HEK293 (cell line): ENCODE results near the gene MSMP.

Experiments used
- CTCF ChIA-PET: fragments of 350-600 bp; formaldehyde crosslinking; extraction: SDS; loops from one replicate; lab custom pipeline; 2021; ENCODE audit warnings: antibody characterized with exemption; lab: Yijun Ruan, JAX
- POLR2A ChIA-PET: fragments of 300-600 bp; formaldehyde crosslinking; extraction: SDS; loops from one replicate; lab custom pipeline; 2020; ENCODE audit warnings: antibody characterized with exemption, inconsistent platforms; lab: Yijun Ruan, JAX
- H3K27ac ChIP-seq: fragments of 200-500 bp; sonication (Bioruptor generic); 2 replicates; pipeline ENCODE4 v1.5.1; 2014; ENCODE audit warnings: low read depth, low read length, control low read depth, inconsistent platforms; ENCODE audit errors: extremely low read depth
- H3K36me3 ChIP-seq, 2 experiments: fragments of 200-500 bp in 1 of 2; sonication (Bioruptor generic) in 1 of 2; 1 replicate in 1 of 2; 2 replicates in 1 of 2; pipeline ENCODE4 v1.5.1; 2014 to 2017; ENCODE audit warnings: inconsistent platforms in 2 of 2, low read length in 2 of 2; ENCODE audit not compliant: control insufficient read depth in 2 of 2, insufficient read depth in 1 of 2
- H3K4me1 ChIP-seq: fragments of 200-500 bp; sonication (Bioruptor generic); 2 replicates; pipeline ENCODE4 v1.5.1; 2014; ENCODE audit warnings: mild to moderate bottlenecking, low read length, inconsistent platforms; ENCODE audit not compliant: control insufficient read depth, insufficient read depth
- H3K4me3 ChIP-seq: 2 replicates; pipeline ENCODE4 v1.5.1; 2011; ENCODE audit warnings: low read depth, mild to moderate bottlenecking, control low read depth, low read length, moderate library complexity
- H3K9me3 ChIP-seq: fragments of 200-500 bp; sonication (Bioruptor generic); 2 replicates; pipeline ENCODE4 v1.5.1; 2014; ENCODE audit warnings: low read depth, low read length, inconsistent platforms; ENCODE audit not compliant: control insufficient read depth, insufficient read depth
- OSR2 ChIP-seq: fragments of 450-650 bp; formaldehyde crosslinking; IDR thresholded peaks from 2 replicates; pipeline ENCODE4 v1.5.1; 2016; ENCODE audit warnings: missing biosample characterization, missing genetic modification characterization
- OVOL3 ChIP-seq: fragments of 450-650 bp; formaldehyde crosslinking; IDR thresholded peaks from 2 replicates; pipeline ENCODE4 v1.5.1; 2016; ENCODE audit warnings: missing biosample characterization, missing genetic modification characterization
- ZNF16 ChIP-seq: fragments of 450-650 bp; formaldehyde crosslinking; IDR thresholded peaks from 2 replicates; pipeline ENCODE4 v1.5.1; 2016; ENCODE audit warnings: low read depth, missing biosample characterization, missing genetic modification characterization
- ZNF211 ChIP-seq: fragments of 450-650 bp; formaldehyde crosslinking; IDR thresholded peaks from 2 replicates; pipeline ENCODE4 v1.5.1; 2016; ENCODE audit warnings: low read depth, missing biosample characterization, missing genetic modification characterization
- ZNF433 ChIP-seq: fragments of 450-650 bp; formaldehyde crosslinking; IDR thresholded peaks from 2 replicates; pipeline ENCODE4 v1.5.1; 2016; ENCODE audit warnings: missing biosample characterization, missing genetic modification characterization, low read depth

The MSMP gene

GRCh38 chr9:35703906-35704672 is 50.0 kb downstream of the MSMP start:
- POLR2A ChIA-PET = interaction anchor here (0.6 kb wide), 1 partner anchor 1857 kb away, joined by 6 read pairs; no protein-coding TSS in a partner anchor
- H3K9me3 ChIP-seq = no peaks in the 10 kb centered on the region
- TF ChIP-seq OVOL3 (tag by site-specific recombination) = no peak
- TF ChIP-seq ZNF211 = no peak
- TF ChIP-seq ZNF16 = no peak
- TF ChIP-seq OSR2 = no peak
- no peak for TF ChIP-seq ZNF433
- peaks cover 48 to 100% of the 10 kb centered on the region in 2 experiments for H3K36me3 ChIP-seq
- CTCF ChIA-PET = interaction anchor here (0.7 to 1.1 kb wide), 3 partner anchors 8 to 42 kb away, joined by 3 read pairs; no protein-coding TSS in a partner anchor
- no peak overlapping the region for H3K27ac ChIP-seq
- H3K4me1 ChIP-seq = no peaks in the 10 kb centered on the region
- no peak overlapping the region for H3K4me3 ChIP-seq
